SJCRH30 (cell line): ENCODE data around the gene LRBA. TPM values are rescaled to one million over a fixed set of nuclear protein-coding genes. Genes with fewer than 3 reads are reported as not detected.

Source experiments
- DNase-seq, 2 experiments: peaks; one replicate each; pipeline ENCODE4 v3.0.0-alpha.2; 2015 to 2020
- H3K27ac ChIP-seq: fragments of 250-450 bp; sonication (Bioruptor Pico); 2 replicates; pipeline ENCODE4 v1.5.1; 2020; ENCODE audit warnings: mild to moderate bottlenecking, moderate library complexity
- H3K27me3 ChIP-seq: fragments of 250-450 bp; sonication (Bioruptor Pico); 2 replicates; pipeline ENCODE4 v1.5.1; 2020; ENCODE audit warnings: mild to moderate bottlenecking, moderate library complexity
- H3K36me3 ChIP-seq: fragments of 250-450 bp; sonication (Bioruptor Pico); 2 replicates; pipeline ENCODE4 v1.5.1; 2020; ENCODE audit warnings: mild to moderate bottlenecking, moderate library complexity
- H3K4me1 ChIP-seq: fragments of 250-450 bp; sonication (Bioruptor Pico); 2 replicates; pipeline ENCODE4 v1.5.1; 2020; ENCODE audit warnings: mild to moderate bottlenecking, moderate library complexity
- H3K4me3 ChIP-seq: fragments of 250-450 bp; sonication (Bioruptor Pico); 2 replicates; pipeline ENCODE4 v1.5.1; 2020; ENCODE audit warnings: mild to moderate bottlenecking, moderate library complexity
- H3K9me3 ChIP-seq: fragments of 250-450 bp; sonication (Bioruptor Pico); replicated peaks from 2 replicates; pipeline ENCODE4 v1.5.1; 2020; ENCODE audit warnings: mild to moderate bottlenecking, moderate library complexity
- total RNA-seq: library from RNA; depleted of rRNA; stranded (reverse); fragments of >200 nt; shearing (Covaris generic); gene quantifications from 2 replicates; pipeline ENCODE4 v1.2.3, GENCODE V29; 2014

Gene LRBA
- total RNA-seq, 1 experiment from 2014 or later = 25.9 TPM

DNA sequence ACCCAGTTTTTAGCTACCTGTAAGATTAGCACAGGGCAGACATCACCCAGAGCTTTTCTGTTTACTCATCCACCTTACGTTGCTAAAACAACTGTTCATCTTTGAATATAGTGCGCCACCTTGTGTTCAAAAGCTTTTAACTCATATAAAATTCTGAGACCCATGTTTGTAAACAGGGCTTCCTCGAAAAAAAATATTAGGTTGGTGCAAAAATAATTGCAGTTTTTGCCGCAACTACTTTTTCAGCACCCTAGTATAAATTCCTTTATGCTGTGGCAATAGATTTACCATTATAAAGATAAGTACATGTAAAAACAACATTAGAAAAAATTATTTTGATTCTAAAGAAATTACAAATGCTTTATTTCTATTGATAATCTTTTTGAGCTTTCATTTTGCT, 147.9 kb downstream of the LRBA start:
- H3K4me3 ChIP-seq = no peak overlapping the region
- H3K9me3 ChIP-seq = no peaks in the 10 kb centered on the region
- no peak overlapping the region for H3K27ac ChIP-seq
- no peaks in the 10 kb centered on the region for H3K27me3 ChIP-seq
- peak; percentile 26 to 82 for DNase-seq
- no peaks in the 10 kb centered on the region for H3K4me1 ChIP-seq
- no peaks in the 10 kb centered on the region; the same call in 1 of the 2 replicates for H3K36me3 ChIP-seq

DNA sequence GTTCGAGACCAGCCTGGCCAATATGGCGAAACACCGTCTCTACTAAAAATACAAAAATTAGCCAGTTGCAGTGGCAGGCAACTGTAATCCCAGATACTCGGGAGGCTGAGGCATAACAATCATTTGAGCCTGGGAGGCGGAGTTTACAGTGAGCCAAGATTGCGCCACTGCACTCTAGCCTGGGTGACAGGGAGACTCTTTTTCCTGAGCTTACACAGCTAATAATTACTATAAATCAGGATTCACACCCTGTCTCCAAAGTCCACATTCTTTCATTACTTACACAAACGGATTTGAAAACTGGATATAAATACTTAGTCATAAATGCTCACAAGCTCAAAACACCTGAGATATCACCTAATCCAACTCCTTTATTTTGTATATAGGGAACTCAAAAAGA, 151.6 kb downstream of the LRBA start:
- Histone ChIP-seq H3K4me3 (no peak overlapping the region), H3K27ac (no peak overlapping the region), H3K9me3 (no peaks in the 10 kb centered on the region), H3K27me3 (no peaks in the 10 kb centered on the region), H3K4me1 (no peaks in the 10 kb centered on the region), H3K36me3 (no peaks in the 10 kb centered on the region; the same call in 1 of the 2 replicates)
- DNase-seq = no peak

GRCh38 chr4:150862829-150863228, 152.3 kb downstream of the LRBA start:
- no peak for DNase-seq
- Histone ChIP-seq H3K4me1 (no peaks in the 10 kb centered on the region), H3K4me3 (no peak overlapping the region), H3K9me3 (no peaks in the 10 kb centered on the region), H3K27me3 (no peaks in the 10 kb centered on the region), H3K36me3 (no peaks in the 10 kb centered on the region; the same call in 1 of the 2 replicates), H3K27ac (no peak overlapping the region)

DNA sequence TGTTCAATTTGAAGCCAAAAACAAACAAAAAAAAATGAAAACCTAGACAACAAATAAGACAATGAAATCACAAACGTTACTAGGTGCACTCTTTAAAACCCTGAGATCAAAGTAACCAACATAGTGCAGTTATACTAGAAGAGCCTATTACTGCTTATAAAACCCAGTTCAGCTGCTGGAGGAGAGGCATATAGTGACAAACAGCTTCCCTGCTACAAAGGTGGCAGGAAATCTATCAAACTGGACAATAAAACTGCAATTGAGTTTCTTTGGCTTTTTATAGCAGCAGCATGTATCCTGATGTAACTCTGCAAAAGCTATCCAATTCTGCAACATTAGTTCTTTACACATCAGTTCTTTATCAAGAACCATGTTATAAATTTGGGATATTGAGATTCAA, 155.6 kb downstream of the LRBA start:
- H3K36me3 ChIP-seq = no peaks in the 10 kb centered on the region
- H3K4me3 ChIP-seq = no peak overlapping the region
- no peaks in the 10 kb centered on the region for H3K27me3 ChIP-seq
- no peak for DNase-seq
- no peaks in the 10 kb centered on the region for H3K4me1 ChIP-seq
- no peaks in the 10 kb centered on the region for H3K9me3 ChIP-seq
- H3K27ac ChIP-seq = no peak overlapping the region

DNA sequence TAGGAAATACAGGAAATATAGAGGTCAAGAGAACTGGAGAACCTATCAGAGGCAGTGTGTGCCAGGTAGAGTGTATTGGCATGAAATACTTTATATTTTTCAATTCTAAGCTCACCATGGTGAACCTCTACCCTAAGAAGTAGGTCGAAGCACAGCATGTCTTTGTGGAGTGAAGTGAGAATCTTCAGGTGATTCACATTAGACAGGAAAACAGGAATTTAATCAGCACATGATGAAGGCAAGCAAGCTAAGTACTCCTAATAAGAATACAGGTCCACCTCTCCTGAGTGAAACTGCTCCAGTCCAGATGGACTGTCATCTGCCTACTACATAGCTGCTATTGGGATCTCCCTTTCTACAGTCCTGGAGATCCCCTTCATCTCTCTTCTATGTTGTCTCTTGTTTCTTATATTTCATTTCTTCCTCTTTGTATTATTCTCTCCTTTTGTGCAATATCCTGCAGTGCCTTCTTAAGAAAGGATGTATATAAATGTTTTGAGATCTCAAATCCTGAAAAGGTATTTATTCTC, 159.0 kb downstream of the LRBA start:
- no peak overlapping the region for H3K27ac ChIP-seq
- no peaks in the 10 kb centered on the region for H3K36me3 ChIP-seq
- DNase-seq = no peak

DNA sequence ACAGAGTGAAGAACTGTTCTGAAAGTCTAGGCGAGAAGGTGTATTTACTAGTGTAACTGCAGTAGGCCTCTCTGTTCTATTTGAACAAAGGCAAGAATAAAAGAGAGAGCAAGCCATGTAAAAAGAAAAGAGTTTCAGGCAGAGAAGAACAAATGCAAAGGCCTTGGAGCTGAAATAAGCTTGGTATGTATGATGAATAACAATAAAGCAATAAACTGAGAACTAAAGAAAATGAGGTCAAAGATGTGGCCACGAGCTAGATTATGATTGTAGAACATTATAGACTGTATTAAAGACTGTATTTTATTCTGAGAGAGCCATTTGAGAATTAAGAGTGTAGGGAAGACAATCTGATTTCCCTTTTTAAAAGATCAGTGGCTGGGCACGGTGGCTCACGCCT, 160.5 kb downstream of the LRBA start:
- no peak overlapping the region for H3K4me3 ChIP-seq
- H3K9me3 ChIP-seq = no peaks in the 10 kb centered on the region
- no peaks in the 10 kb centered on the region for H3K4me1 ChIP-seq
- H3K27ac ChIP-seq = no peak overlapping the region
- no peak for DNase-seq
- H3K36me3 ChIP-seq = no peaks in the 10 kb centered on the region
- H3K27me3 ChIP-seq = no peaks in the 10 kb centered on the region

More for the DNA sequence above, 159.0 kb downstream of the LRBA start:
- Histone ChIP-seq H3K4me1 (no peaks in the 10 kb centered on the region), H3K27me3 (no peaks in the 10 kb centered on the region), H3K9me3 (no peaks in the 10 kb centered on the region), H3K4me3 (no peak overlapping the region)

GRCh38 chr4:150853882-150854281, 161.2 kb downstream of the LRBA start:
- Histone ChIP-seq H3K27me3 (no peaks in the 10 kb centered on the region), H3K4me1 (no peaks in the 10 kb centered on the region), H3K4me3 (no peak overlapping the region), H3K36me3 (no peaks in the 10 kb centered on the region), H3K9me3 (no peaks in the 10 kb centered on the region), H3K27ac (no peak overlapping the region)
- no peak for DNase-seq

DNA sequence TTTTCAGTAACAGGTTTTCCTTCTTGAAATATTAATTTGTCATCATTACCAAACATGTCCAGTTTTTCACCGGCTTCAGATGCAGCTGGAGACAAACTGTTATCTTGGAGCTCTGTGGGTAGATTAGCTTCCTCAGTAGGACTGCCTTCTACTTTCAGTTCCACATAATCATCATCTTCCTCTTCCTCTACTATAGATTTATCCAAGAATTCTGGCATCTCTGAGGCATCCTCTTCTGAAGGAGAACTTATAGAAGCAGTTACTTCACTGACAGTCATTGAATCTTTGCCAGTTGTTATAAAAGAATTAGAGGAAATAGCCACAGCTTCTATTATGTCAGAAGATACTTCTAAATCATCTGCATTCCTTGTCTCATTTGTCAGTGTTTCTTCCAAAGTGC, 162.9 kb downstream of the LRBA start:
- Histone ChIP-seq H3K36me3 (no peaks in the 10 kb centered on the region), H3K4me1 (no peaks in the 10 kb centered on the region), H3K27ac (no peak overlapping the region), H3K9me3 (no peaks in the 10 kb centered on the region), H3K27me3 (no peaks in the 10 kb centered on the region), H3K4me3 (no peak overlapping the region)
- no peak for DNase-seq

DNA sequence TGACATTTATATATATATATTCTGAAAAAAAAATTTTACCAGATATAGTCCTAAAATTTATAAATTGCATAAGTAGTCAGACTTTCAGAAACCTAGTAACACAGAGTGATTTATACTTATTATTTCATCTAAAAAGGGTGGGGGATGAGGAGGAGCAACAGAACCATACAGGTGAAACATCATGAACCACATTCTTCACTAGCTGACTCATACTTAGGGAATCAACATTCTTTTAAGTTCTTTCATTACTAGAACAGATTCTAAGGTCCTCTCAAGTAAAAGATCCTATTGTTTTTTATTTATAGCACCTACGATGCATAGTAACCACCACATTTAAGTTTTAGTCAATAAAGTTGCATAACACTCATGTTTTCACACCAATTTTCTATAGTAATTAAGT, 166.1 kb downstream of the LRBA start:
- no peak for DNase-seq
- H3K4me1 ChIP-seq = no peaks in the 10 kb centered on the region
- H3K4me3 ChIP-seq = no peak overlapping the region
- H3K36me3 ChIP-seq = no peaks in the 10 kb centered on the region
- no peaks in the 10 kb centered on the region for H3K27me3 ChIP-seq
- no peaks in the 10 kb centered on the region for H3K9me3 ChIP-seq
- no peak overlapping the region for H3K27ac ChIP-seq

DNA sequence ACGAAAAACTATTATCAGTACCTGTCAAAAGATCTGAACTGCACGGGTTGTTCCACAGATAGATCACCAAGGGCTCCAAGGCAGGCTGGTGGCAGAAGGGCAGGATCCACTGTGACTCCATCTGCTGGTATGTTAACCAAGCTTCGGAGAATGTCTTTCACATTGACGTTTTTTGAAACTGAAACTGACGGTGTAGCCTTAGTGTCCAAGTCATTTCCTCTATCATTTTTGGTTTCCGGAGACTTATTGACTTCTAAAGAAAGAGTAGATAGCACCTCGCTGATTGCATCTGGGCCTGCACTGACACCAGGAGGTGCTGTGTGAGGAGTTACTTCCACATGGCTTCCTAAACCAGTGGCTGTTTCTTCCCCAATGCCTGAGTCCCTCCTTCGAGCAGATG, 186.9 kb downstream of the LRBA start:
- no peaks in the 10 kb centered on the region for H3K9me3 ChIP-seq
- H3K4me3 ChIP-seq = no peak overlapping the region
- no peaks in the 10 kb centered on the region for H3K36me3 ChIP-seq
- no peaks in the 10 kb centered on the region for H3K27me3 ChIP-seq
- DNase-seq = no peak
- H3K4me1 ChIP-seq = no peaks in the 10 kb centered on the region
- H3K27ac ChIP-seq = no peak overlapping the region

DNA sequence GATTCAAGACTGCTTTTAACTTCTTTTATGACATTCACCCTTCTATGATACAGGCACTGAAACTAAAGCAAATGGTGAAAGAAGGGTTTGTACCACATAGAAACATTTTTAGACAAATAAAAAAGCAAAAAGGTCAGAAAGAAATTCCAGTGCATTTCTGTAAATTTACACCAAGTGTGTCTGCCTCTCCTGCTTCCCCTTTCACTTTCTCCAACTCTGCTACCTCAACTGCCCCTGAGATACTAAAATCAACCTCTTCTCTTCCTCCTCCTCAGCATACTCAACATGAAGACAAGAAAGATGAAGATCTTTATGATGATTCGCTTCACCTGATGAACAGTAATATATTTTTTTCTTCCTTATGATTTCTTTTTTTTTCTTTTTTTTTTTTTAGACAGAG, 187.9 kb downstream of the LRBA start:
- Histone ChIP-seq H3K9me3 (no peaks in the 10 kb centered on the region), H3K36me3 (no peaks in the 10 kb centered on the region), H3K4me3 (no peak overlapping the region), H3K27ac (no peak overlapping the region), H3K4me1 (no peaks in the 10 kb centered on the region), H3K27me3 (no peaks in the 10 kb centered on the region)
- no peak for DNase-seq

DNA sequence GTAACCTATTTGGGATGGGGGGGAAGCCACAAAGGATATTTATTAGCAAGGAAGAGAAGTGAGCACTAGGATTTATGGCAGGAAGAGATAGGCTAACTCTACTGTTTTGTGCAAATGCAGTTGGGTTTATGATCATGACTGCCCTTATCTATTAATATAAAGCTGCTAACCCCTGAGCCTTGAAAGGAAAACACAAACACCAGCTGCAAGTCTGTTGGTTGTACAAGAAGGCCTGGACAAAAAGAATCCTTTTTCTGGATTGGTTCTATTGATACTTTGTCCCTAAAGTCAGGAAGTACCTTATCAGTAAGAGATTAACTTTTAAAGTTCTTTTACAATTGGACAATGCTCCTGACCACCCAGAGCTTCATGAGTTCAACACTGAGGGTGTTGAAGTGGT, 188.8 kb downstream of the LRBA start:
- no peaks in the 10 kb centered on the region for H3K9me3 ChIP-seq
- H3K4me3 ChIP-seq = no peak overlapping the region
- H3K4me1 ChIP-seq = no peaks in the 10 kb centered on the region
- no peak for DNase-seq
- H3K27me3 ChIP-seq = no peaks in the 10 kb centered on the region
- H3K36me3 ChIP-seq = no peaks in the 10 kb centered on the region
- H3K27ac ChIP-seq = no peak overlapping the region

DNA sequence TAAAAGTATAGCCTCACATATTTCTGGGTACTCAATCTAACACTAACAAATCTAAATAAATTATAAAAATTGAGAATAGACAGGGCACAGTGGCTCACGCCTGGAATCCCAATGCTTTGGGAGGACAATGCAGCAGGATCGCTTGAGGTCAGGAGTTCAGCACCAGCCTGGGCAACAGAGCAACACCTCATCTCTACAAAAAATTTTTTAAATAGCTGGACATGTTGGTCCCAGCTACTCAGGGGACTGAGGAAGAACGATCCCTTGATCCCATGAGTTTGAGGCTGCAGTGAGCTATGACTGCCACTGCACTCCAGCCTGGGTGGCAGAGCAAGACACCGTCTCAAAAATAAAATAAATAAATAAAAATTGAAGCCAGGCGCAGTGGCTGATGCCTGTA, 192.7 kb downstream of the LRBA start:
- Histone ChIP-seq H3K4me3 (no peak overlapping the region), H3K27ac (no peak overlapping the region), H3K27me3 (no peaks in the 10 kb centered on the region), H3K36me3 (no peaks in the 10 kb centered on the region), H3K9me3 (no peaks in the 10 kb centered on the region), H3K4me1 (no peaks in the 10 kb centered on the region)
- no peak for DNase-seq

GRCh38 chr4:150821641-150822040, 193.4 kb downstream of the LRBA start:
- Histone ChIP-seq H3K4me1 (no peaks in the 10 kb centered on the region), H3K27me3 (no peaks in the 10 kb centered on the region), H3K9me3 (no peaks in the 10 kb centered on the region), H3K36me3 (no peaks in the 10 kb centered on the region), H3K27ac (no peak overlapping the region), H3K4me3 (no peak overlapping the region)
- DNase-seq = no peak

DNA sequence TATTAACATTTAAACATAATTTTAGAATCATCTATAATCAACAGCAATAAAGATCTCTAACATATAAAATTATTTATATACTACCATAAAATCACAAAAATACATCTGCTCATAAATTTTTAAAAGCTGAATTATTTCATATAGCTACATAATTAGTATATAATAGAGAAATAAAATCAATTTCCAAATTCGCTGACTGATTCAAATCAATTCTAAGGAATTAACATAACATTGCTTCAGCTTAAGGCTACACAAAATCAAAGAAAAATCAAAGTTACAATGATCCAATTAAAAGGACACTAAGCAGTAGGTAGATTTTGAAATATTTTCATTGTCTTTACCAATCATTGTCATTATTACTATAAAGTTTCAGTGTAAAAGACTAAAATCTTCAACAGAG, 194.7 kb downstream of the LRBA start:
- Histone ChIP-seq H3K4me3 (no peak overlapping the region), H3K27me3 (no peaks in the 10 kb centered on the region), H3K36me3 (no peaks in the 10 kb centered on the region), H3K4me1 (no peaks in the 10 kb centered on the region), H3K9me3 (no peaks in the 10 kb centered on the region), H3K27ac (no peak overlapping the region)
- no peak for DNase-seq

DNA sequence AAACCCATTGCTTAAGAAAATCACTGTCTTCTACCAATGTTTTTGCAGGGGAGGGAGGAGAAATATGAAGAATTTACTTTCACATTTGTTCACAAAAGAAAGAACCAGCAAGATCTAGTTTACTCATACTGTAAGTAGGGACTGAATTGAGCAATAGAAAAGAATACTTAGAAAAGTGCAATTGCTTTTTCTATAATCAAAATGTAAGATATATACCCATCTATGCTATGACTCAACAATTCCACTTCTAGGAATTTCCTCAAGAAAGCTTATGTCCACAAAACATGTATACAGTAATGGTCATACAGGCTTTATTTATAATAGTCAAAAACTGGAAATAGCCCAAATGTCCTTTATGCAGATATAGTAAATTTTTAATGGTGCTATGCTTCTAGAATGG, 196.4 kb downstream of the LRBA start:
- Histone ChIP-seq H3K4me3 (no peak overlapping the region), H3K27ac (no peak overlapping the region), H3K4me1 (no peaks in the 10 kb centered on the region), H3K36me3 (no peaks in the 10 kb centered on the region), H3K27me3 (no peaks in the 10 kb centered on the region), H3K9me3 (no peaks in the 10 kb centered on the region)
- no peak for DNase-seq
